DOHH2 (cell line): ENCODE data around the gene HBEGF.

Experiments
- H3F3A ChIP-seq: fragments of 200-600 bp; sonication (generic), shearing (Covaris generic); 2 replicates; pipeline ENCODE4 v1.6.0; 2016; ENCODE audit warnings: antibody characterized with exemption, mild to moderate bottlenecking; ENCODE audit not compliant: control insufficient read depth, insufficient read depth
- H3K27ac ChIP-seq: fragments of 200-600 bp; sonication (generic); 2 replicates; pipeline ENCODE4 v1.5.1; 2014; ENCODE audit warnings: low read depth, mild to moderate bottlenecking, low read length, moderate library complexity
- H3K27me3 ChIP-seq: fragments of 200-600 bp; sonication (generic); 2 replicates; pipeline ENCODE4 v1.6.1; 2014; ENCODE audit warnings: mild to moderate bottlenecking, low read length, mixed read lengths; ENCODE audit not compliant: control insufficient read depth
- H3K36me3 ChIP-seq: fragments of 200-600 bp; sonication (generic); 2 replicates; pipeline ENCODE4 v1.6.1; 2014; ENCODE audit warnings: mild to moderate bottlenecking, low read length, moderate library complexity, mixed read lengths; ENCODE audit not compliant: control insufficient read depth
- H3K4me1 ChIP-seq: fragments of 200-600 bp; sonication (generic); 2 replicates; pipeline ENCODE4 v1.6.1; 2014; ENCODE audit warnings: mild to moderate bottlenecking, low read length, mixed read lengths; ENCODE audit not compliant: control insufficient read depth
- H3K4me2 ChIP-seq: fragments of 200-600 bp; sonication (generic); 2 replicates; pipeline ENCODE4 v1.6.0; 2014; ENCODE audit warnings: mild to moderate bottlenecking, low read length, moderate library complexity
- H3K4me3 ChIP-seq: fragments of 200-600 bp; sonication (generic); 2 replicates; pipeline ENCODE4 v1.5.1; 2014; ENCODE audit warnings: mild to moderate bottlenecking, low read length, mixed read lengths
- H3K79me2 ChIP-seq: fragments of 200-600 bp; sonication (generic); 2 replicates; pipeline ENCODE4 v1.6.1; 2014; ENCODE audit warnings: mild to moderate bottlenecking, low read length, mixed read lengths; ENCODE audit not compliant: control insufficient read depth
- H3K9me2 ChIP-seq: fragments of 200-600 bp; sonication (generic); replicated peaks from 2 replicates; pipeline ENCODE4 v1.6.1; 2014; ENCODE audit warnings: mild to moderate bottlenecking, low read length, mixed read lengths; ENCODE audit not compliant: control insufficient read depth
- H3K9me3 ChIP-seq: fragments of 200-600 bp; sonication (generic); 2 replicates; pipeline ENCODE4 v1.6.1; 2014; ENCODE audit warnings: antibody characterized with exemption, low read length, mixed read lengths; ENCODE audit not compliant: control insufficient read depth, insufficient read depth
- H4K20me1 ChIP-seq: fragments of 200-600 bp; sonication (generic); 2 replicates; pipeline ENCODE4 v1.6.0; 2014; ENCODE audit warnings: low read depth, mild to moderate bottlenecking, antibody characterized with exemption, low read length, moderate library complexity; ENCODE audit not compliant: control insufficient read depth, insufficient read depth
- CTCF ChIP-seq: fragments of 200-600 bp; sonication (generic); IDR thresholded peaks from one replicate; pipeline ENCODE4 v1.5.1; 2014; ENCODE audit warnings: antibody characterized with exemption, mild to moderate bottlenecking, low read depth, low read length; ENCODE audit not compliant: poor library complexity, severe bottlenecking
- EZH2phosphoT487 ChIP-seq: fragments of 200-600 bp; sonication (generic); IDR thresholded peaks from 2 replicates; pipeline ENCODE4 v1.6.1; 2017; ENCODE audit warnings: borderline replicate concordance, mild to moderate bottlenecking, antibody characterized with exemption, low read length, moderate library complexity, mixed read lengths

The HBEGF gene

GRCh38 chr5:140391312-140391711, 44.9 kb upstream of the HBEGF start:
- Histone ChIP-seq H4K20me1 (no peaks in the 10 kb centered on the region; the same call in 1 of the 2 replicates), H3K9me3 (no peaks in the 10 kb centered on the region), H3K4me2 (no peak overlapping the region), H3F3A (no peaks in the 10 kb centered on the region), H3K4me3 (no peak overlapping the region), H3K27me3 (no peaks in the 10 kb centered on the region), H3K79me2 (no peaks in the 10 kb centered on the region), H3K27ac (no peak overlapping the region), H3K9me2 (no peaks in the 10 kb centered on the region), H3K36me3 (no peaks in the 10 kb centered on the region), H3K4me1 (no peaks in the 10 kb centered on the region)
- no peak for TF ChIP-seq CTCF
- no peak for TF ChIP-seq EZH2phosphoT487

- no peaks in the 10 kb centered on the region for H3F3A ChIP-seq
- H3K4me3 ChIP-seq, result no peak overlapping the region
- no peaks in the 10 kb centered on the region for H3K9me3 ChIP-seq
- no peaks in the 10 kb centered on the region for H3K27me3 ChIP-seq
- no peak overlapping the region for H3K4me2 ChIP-seq
- no peaks in the 10 kb centered on the region for H3K9me2 ChIP-seq
- TF ChIP-seq EZH2phosphoT487, result no peak
- no peak for TF ChIP-seq CTCF
- H3K27ac ChIP-seq, result no peak overlapping the region
- no peaks in the 10 kb centered on the region for H3K36me3 ChIP-seq
- H3K4me1 ChIP-seq, result no peaks in the 10 kb centered on the region
- no peaks in the 10 kb centered on the region for H3K79me2 ChIP-seq
- no peaks in the 10 kb centered on the region for H4K20me1 ChIP-seq
These were observed 41.6 kb upstream of the HBEGF start for GRCh38 chr5:140388052-140388451.

DNA sequence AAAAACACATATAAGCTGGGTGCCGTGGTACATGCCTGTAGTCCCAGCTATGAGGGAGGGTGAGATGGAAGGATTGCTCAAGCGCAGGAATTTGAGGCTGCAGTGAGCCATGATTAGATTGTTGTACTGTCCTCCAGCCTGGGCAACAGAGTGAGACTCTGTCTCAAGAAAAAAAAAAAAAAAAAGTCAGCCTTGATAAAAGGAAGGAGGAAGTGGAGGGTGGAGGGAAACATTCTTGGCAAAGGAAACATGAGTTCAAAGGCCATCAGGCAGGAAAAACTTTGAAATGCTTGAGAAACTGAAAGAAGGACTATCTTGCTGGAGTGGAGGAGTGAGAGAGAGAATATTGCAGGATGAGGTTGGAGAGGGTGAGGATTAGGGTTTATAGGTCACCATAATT, 36.9 kb upstream of the HBEGF start:
- H3K4me1 ChIP-seq, result no peaks in the 10 kb centered on the region
- TF ChIP-seq CTCF (no peak), EZH2phosphoT487 (no peak)
- H4K20me1 ChIP-seq, result no peaks in the 10 kb centered on the region
- H3K9me2 ChIP-seq, result no peaks in the 10 kb centered on the region
- no peaks in the 10 kb centered on the region for H3K9me3 ChIP-seq
- no peaks in the 10 kb centered on the region for H3K27me3 ChIP-seq
- H3K4me3 ChIP-seq, result no peak overlapping the region
- no peak overlapping the region for H3K4me2 ChIP-seq
- no peaks in the 10 kb centered on the region for H3K36me3 ChIP-seq
- no peaks in the 10 kb centered on the region for H3F3A ChIP-seq
- H3K27ac ChIP-seq, result no peak overlapping the region
- H3K79me2 ChIP-seq, result no peaks in the 10 kb centered on the region

- H3K79me2 ChIP-seq, result no peaks in the 10 kb centered on the region
- no peaks in the 10 kb centered on the region for H3K27me3 ChIP-seq
- no peaks in the 10 kb centered on the region for H3K4me1 ChIP-seq
- H3K9me2 ChIP-seq, result no peaks in the 10 kb centered on the region
- no peaks in the 10 kb centered on the region for H3K36me3 ChIP-seq
- H3F3A ChIP-seq, result no peaks in the 10 kb centered on the region
- TF ChIP-seq CTCF (no peak), EZH2phosphoT487 (no peak)
- H3K4me3 ChIP-seq, result no peak overlapping the region
- H3K4me2 ChIP-seq, result no peak overlapping the region
- no peaks in the 10 kb centered on the region for H4K20me1 ChIP-seq
- H3K9me3 ChIP-seq, result no peaks in the 10 kb centered on the region
- H3K27ac ChIP-seq, result no peak overlapping the region
These were observed 36.5 kb upstream of the HBEGF start for GRCh38 chr5:140382866-140383265.
